Bronchial epithelial cell (primary cell): ENCODE measurements around the gene HSF2BP. TPM values are rescaled to one million over a fixed set of nuclear protein-coding genes. Genes with fewer than 3 reads are reported as not detected.

Experiments used
- DNase-seq: peaks from one replicate; pipeline ENCODE4 v3.0.0-alpha.2; 2010; ENCODE audit warnings: low read depth
- FAIRE-seq: peaks from 2 replicates; lab custom pipeline; 2011; peaks lifted over from hg19 to GRCh38; lab: Jason Lieb, UNC
- H3K27me3 ChIP-seq: 2 replicates; pipeline ENCODE4 v1.5.1; 2011; ENCODE audit warnings: low read length; ENCODE audit not compliant: control insufficient read depth, insufficient read depth
- H3K36me3 ChIP-seq: 2 replicates; pipeline ENCODE4 v1.5.1; 2011; ENCODE audit warnings: low read length; ENCODE audit not compliant: control insufficient read depth, insufficient read depth
- H3K4me3 ChIP-seq: 2 replicates; pipeline ENCODE4 v1.5.1; 2011; ENCODE audit warnings: mild to moderate bottlenecking, low read depth, low read length, control low read depth
- CTCF ChIP-seq: IDR thresholded peaks from 2 replicates; pipeline ENCODE4 v1.5.1; 2011; ENCODE audit warnings: mild to moderate bottlenecking, moderate library complexity, low read length, control low read depth, inconsistent platforms; ENCODE audit not compliant: insufficient read depth, severe bottlenecking
- total RNA-seq: library from RNA; depleted of rRNA; stranded (reverse); fragments of >200 nt; gene quantifications from 2 replicates; pipeline ENCODE4 v1.2.1, GENCODE V29; 2014

The HSF2BP gene
- total RNA-seq, 1 donor from 2014 or later = 6.6 TPM

- no peak for TF ChIP-seq CTCF
- FAIRE-seq = peak; percentile 97
- H3K4me3 ChIP-seq = no peak overlapping the region
- no peaks in the 10 kb centered on the region for H3K27me3 ChIP-seq
- no peaks in the 10 kb centered on the region for H3K36me3 ChIP-seq
- no peak for DNase-seq
Measured at GRCh38 chr21:43604505-43605204, 54.6 kb downstream of the HSF2BP start.

GRCh38 chr21:43603641-43604504 lies 55.4 kb downstream of the HSF2BP start:
- TF ChIP-seq CTCF = no peak
- Histone ChIP-seq H3K4me3 (no peak overlapping the region), H3K36me3 (no peaks in the 10 kb centered on the region), H3K27me3 (no peaks in the 10 kb centered on the region)
- FAIRE-seq (no peak), DNase-seq (no peak)

- DNase-seq (no peak), FAIRE-seq (no peak)
- Histone ChIP-seq H3K4me3 (no peak overlapping the region), H3K36me3 (no peaks in the 10 kb centered on the region), H3K27me3 (no peaks in the 10 kb centered on the region)
- no peak for TF ChIP-seq CTCF
Measured at GRCh38 chr21:43603233-43603626, 56.1 kb downstream of the HSF2BP start.

- no peaks in the 10 kb centered on the region for H3K36me3 ChIP-seq
- H3K4me3 ChIP-seq = no peak overlapping the region
- TF ChIP-seq CTCF = no peak
- no peak for FAIRE-seq
- no peaks in the 10 kb centered on the region for H3K27me3 ChIP-seq
- DNase-seq = no peak
Measured at GRCh38 chr21:43602266-43603232, 56.7 kb downstream of the HSF2BP start.

- TF ChIP-seq CTCF = no peak
- Histone ChIP-seq H3K4me3 (no peak overlapping the region), H3K27me3 (no peaks in the 10 kb centered on the region), H3K36me3 (no peaks in the 10 kb centered on the region)
- DNase-seq (peak; percentile 94), FAIRE-seq (no peak)
Measured at GRCh38 chr21:43600642-43601402, 58.5 kb downstream of the HSF2BP start.
